H1 (cell line): Measurements from ENCODE around the gene SPANXN5. TPM values are rescaled to one million over a fixed set of nuclear protein-coding genes. Genes with fewer than 3 reads are reported as not detected.

Experiments
- ATF3 ChIP-seq: IDR thresholded peaks from 2 replicates; pipeline ENCODE4 v1.6.1; 2011; ENCODE audit warnings: low read depth, mild to moderate bottlenecking, low read length; ENCODE audit not compliant: insufficient read depth
- BCL11A ChIP-seq, 2 experiments: IDR thresholded peaks; one replicate each; pipeline ENCODE4 v1.6.1; 2011; ENCODE audit warnings: low read depth in 2 of 2, low read length in 2 of 2, mild to moderate bottlenecking in 2 of 2
- BRCA1 ChIP-seq: IDR thresholded peaks from 2 replicates; pipeline ENCODE4 v1.6.1; 2012; ENCODE audit warnings: low read depth, low read length, improper control_type of control experiment
- PHF8 ChIP-seq: fragments of 200-600 bp; sonication (generic); conservative IDR thresholded peaks from 2 replicates; pipeline ENCODE4 v1.7.1; 2012; ENCODE audit warnings: low read depth, mild to moderate bottlenecking, inconsistent platforms, low read length, moderate library complexity
- POLR2A ChIP-seq, 2 experiments: IDR thresholded peaks; 1 replicate in 1 of 2; 2 replicates in 1 of 2; pipeline ENCODE4 v1.6.1; 2011; ENCODE audit warnings: low read depth in 2 of 2, low read length in 2 of 2, mild to moderate bottlenecking in 2 of 2; ENCODE audit errors: control extremely low read depth in 1 of 2
- SP2 ChIP-seq: IDR thresholded peaks from 2 replicates; pipeline ENCODE4 v1.6.1; 2012; ENCODE audit warnings: mild to moderate bottlenecking, low read length, inconsistent platforms
- TAF1 ChIP-seq: IDR thresholded peaks from 2 replicates; pipeline ENCODE4 v1.6.1; 2011; ENCODE audit warnings: mild to moderate bottlenecking, low read depth, low read length
- TAF7 ChIP-seq: optimal IDR thresholded peaks from 2 replicates; pipeline ENCODE3; 2011; ENCODE audit warnings: low read depth, mild to moderate bottlenecking, inconsistent platforms, low read length, moderate library complexity, borderline replicate concordance
- TBP ChIP-seq: IDR thresholded peaks from 2 replicates; pipeline ENCODE4 v1.6.1; 2011; ENCODE audit warnings: low read depth, low read length, improper control_type of control experiment
- polyA plus RNA-seq, 7 experiments: library from polyadenylated mRNA; depleted of rRNA in 3 of 7; stranded (reverse) in 5 of 7; unstranded in 2 of 7; fragments of >200 nt in 5 of 7; fragments of 200-250 nt in 2 of 7; gene quantifications; 1 replicate in 5 of 7; 2 replicates in 1 of 7; 4 replicates in 1 of 7; pipeline versions ENCODE4 v1.2.1 to v1.2.3, GENCODE V29; 2011 to 2013; ENCODE audit warnings: missing spikeins in 2 of 7, mixed read lengths in 2 of 7
- total RNA-seq: library from RNA; stranded (reverse); fragmentation: NEBNext Ultra II Directional; extraction: Animal tissue kit (Norgen Biotek cat#: 25700); gene quantifications from 2 replicates; pipeline ENCODE4 v1.2.1, GENCODE V29; 2021
- TF ChIP-seq, protein P1 (sequence below): fragments of 300-600 bp; sonication (generic); IDR thresholded peaks from 2 replicates; pipeline ENCODE4 v1.7.1; 2012; ENCODE audit warnings: low read length, moderate library complexity, mild to moderate bottlenecking, inconsistent platforms; ENCODE audit not compliant: insufficient replicate concordance

The SPANXN5 gene
- total and polyA plus RNA-seq, 2 of the 8 experiments (the other 6 are each of a cell fraction or from before 2014, with no cell fraction given), result not detected

DNA sequence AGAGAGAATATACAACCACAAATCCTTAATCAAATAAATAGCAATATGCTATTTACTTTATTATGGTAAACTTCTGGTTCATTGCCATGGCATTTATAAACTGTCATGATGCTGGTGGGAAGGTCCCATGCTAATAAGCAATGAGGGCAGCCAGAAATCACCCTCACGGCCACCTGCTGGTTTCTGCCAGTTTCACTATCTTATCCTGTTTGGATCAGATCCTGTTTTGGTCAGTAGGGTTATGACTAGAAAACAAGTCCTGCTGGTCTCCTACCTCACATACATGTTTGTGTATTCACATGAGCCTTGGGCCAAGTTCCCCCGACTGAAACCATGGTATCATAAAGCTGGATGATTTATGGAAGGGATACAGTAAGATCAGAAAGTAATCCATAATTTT lies 41.9 kb upstream of the SPANXN5 start (continued):
- TF ChIP-seq, protein P1, sequence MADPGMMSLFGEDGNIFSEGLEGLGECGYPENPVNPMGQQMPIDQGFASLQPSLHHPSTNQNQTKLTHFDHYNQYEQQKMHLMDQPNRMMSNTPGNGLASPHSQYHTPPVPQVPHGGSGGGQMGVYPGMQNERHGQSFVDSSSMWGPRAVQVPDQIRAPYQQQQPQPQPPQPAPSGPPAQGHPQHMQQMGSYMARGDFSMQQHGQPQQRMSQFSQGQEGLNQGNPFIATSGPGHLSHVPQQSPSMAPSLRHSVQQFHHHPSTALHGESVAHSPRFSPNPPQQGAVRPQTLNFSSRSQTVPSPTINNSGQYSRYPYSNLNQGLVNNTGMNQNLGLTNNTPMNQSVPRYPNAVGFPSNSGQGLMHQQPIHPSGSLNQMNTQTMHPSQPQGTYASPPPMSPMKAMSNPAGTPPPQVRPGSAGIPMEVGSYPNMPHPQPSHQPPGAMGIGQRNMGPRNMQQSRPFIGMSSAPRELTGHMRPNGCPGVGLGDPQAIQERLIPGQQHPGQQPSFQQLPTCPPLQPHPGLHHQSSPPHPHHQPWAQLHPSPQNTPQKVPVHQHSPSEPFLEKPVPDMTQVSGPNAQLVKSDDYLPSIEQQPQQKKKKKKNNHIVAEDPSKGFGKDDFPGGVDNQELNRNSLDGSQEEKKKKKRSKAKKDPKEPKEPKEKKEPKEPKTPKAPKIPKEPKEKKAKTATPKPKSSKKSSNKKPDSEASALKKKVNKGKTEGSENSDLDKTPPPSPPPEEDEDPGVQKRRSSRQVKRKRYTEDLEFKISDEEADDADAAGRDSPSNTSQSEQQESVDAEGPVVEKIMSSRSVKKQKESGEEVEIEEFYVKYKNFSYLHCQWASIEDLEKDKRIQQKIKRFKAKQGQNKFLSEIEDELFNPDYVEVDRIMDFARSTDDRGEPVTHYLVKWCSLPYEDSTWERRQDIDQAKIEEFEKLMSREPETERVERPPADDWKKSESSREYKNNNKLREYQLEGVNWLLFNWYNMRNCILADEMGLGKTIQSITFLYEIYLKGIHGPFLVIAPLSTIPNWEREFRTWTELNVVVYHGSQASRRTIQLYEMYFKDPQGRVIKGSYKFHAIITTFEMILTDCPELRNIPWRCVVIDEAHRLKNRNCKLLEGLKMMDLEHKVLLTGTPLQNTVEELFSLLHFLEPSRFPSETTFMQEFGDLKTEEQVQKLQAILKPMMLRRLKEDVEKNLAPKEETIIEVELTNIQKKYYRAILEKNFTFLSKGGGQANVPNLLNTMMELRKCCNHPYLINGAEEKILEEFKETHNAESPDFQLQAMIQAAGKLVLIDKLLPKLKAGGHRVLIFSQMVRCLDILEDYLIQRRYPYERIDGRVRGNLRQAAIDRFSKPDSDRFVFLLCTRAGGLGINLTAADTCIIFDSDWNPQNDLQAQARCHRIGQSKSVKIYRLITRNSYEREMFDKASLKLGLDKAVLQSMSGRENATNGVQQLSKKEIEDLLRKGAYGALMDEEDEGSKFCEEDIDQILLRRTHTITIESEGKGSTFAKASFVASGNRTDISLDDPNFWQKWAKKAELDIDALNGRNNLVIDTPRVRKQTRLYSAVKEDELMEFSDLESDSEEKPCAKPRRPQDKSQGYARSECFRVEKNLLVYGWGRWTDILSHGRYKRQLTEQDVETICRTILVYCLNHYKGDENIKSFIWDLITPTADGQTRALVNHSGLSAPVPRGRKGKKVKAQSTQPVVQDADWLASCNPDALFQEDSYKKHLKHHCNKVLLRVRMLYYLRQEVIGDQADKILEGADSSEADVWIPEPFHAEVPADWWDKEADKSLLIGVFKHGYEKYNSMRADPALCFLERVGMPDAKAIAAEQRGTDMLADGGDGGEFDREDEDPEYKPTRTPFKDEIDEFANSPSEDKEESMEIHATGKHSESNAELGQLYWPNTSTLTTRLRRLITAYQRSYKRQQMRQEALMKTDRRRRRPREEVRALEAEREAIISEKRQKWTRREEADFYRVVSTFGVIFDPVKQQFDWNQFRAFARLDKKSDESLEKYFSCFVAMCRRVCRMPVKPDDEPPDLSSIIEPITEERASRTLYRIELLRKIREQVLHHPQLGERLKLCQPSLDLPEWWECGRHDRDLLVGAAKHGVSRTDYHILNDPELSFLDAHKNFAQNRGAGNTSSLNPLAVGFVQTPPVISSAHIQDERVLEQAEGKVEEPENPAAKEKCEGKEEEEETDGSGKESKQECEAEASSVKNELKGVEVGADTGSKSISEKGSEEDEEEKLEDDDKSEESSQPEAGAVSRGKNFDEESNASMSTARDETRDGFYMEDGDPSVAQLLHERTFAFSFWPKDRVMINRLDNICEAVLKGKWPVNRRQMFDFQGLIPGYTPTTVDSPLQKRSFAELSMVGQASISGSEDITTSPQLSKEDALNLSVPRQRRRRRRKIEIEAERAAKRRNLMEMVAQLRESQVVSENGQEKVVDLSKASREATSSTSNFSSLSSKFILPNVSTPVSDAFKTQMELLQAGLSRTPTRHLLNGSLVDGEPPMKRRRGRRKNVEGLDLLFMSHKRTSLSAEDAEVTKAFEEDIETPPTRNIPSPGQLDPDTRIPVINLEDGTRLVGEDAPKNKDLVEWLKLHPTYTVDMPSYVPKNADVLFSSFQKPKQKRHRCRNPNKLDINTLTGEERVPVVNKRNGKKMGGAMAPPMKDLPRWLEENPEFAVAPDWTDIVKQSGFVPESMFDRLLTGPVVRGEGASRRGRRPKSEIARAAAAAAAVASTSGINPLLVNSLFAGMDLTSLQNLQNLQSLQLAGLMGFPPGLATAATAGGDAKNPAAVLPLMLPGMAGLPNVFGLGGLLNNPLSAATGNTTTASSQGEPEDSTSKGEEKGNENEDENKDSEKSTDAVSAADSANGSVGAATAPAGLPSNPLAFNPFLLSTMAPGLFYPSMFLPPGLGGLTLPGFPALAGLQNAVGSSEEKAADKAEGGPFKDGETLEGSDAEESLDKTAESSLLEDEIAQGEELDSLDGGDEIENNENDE, result no peak
- TF ChIP-seq BRCA1, result no peak
- TF ChIP-seq PHF8, result no peak
- no peak for TF ChIP-seq POLR2A (IDR thresholded peaks at IDR 0.05; ENCODE audit: control extremely low read depth in 1 of 2, low read depth in 2 of 2, low read length in 2 of 2)
- no peak for TF ChIP-seq ATF3
- TF ChIP-seq TAF7, result no peak
- no peak for TF ChIP-seq TBP
- no peak for TF ChIP-seq TAF1
- no peak for TF ChIP-seq SP2
- no peak for TF ChIP-seq BCL11A (IDR thresholded peaks at IDR 0.05; ENCODE audit: low read depth in 2 of 2, low read length in 2 of 2)
